Neural progenitor cell (in vitro differentiated cells): ENCODE measurements around the gene JAG1. TPM values are rescaled to one million over a fixed set of nuclear protein-coding genes. Genes with fewer than 3 reads are reported as not detected.

ENCODE experiments used
- DNase-seq: peaks from one replicate; pipeline ENCODE4 v3.0.0-alpha.2; 2016; ENCODE audit warnings: low spot score
- H2AFZ ChIP-seq: fragments of 200-600 bp; sonication (generic); replicated peaks from 2 replicates; pipeline ENCODE4 v1.6.1; 2016; ENCODE audit warnings: antibody characterized with exemption
- H3F3A ChIP-seq: fragments of 200-600 bp; sonication (generic); 2 replicates; pipeline ENCODE4 v1.6.1; 2016; ENCODE audit warnings: antibody characterized with exemption, low read depth
- H3K27ac ChIP-seq: fragments of 200-600 bp; sonication (generic); 2 replicates; pipeline ENCODE4 v1.5.1; 2016; ENCODE audit warnings: mild to moderate bottlenecking
- H3K27me3 ChIP-seq: fragments of 200-600 bp; sonication (generic); 2 replicates; pipeline ENCODE4 v1.6.1; 2016; ENCODE audit warnings: mild to moderate bottlenecking, moderate library complexity
- H3K36me3 ChIP-seq: fragments of 200-600 bp; sonication (generic); 2 replicates; pipeline ENCODE4 v1.5.1; 2016
- H3K4me1 ChIP-seq: fragments of 200-600 bp; sonication (generic); 2 replicates; pipeline ENCODE4 v1.6.1; 2016; ENCODE audit warnings: mixed run types
- H3K4me2 ChIP-seq: fragments of 200-600 bp; sonication (generic); 2 replicates; pipeline ENCODE4 v1.6.1; 2016
- H3K4me3 ChIP-seq: fragments of 200-600 bp; sonication (generic); 2 replicates; pipeline ENCODE4 v1.5.1; 2016
- H3K79me2 ChIP-seq: fragments of 200-600 bp; sonication (generic); 2 replicates; pipeline ENCODE4 v1.6.1; 2016; ENCODE audit warnings: low read depth
- H3K9ac ChIP-seq: fragments of 200-600 bp; sonication (generic); 2 replicates; pipeline ENCODE4 v1.6.1; 2016
- H3K9me3 ChIP-seq: fragments of 200-600 bp; sonication (generic); 2 replicates; pipeline ENCODE4 v1.5.1; 2016; ENCODE audit warnings: low read depth
- H4K20me1 ChIP-seq: fragments of 200-600 bp; sonication (generic); 2 replicates; pipeline ENCODE4 v1.6.1; 2016; ENCODE audit warnings: low read depth
- H3K27ac Mint-ChIP-seq: 3 replicates; pipeline ENCODE4 v1.8.0; 2021; ENCODE audit warnings: mixed read lengths
- H3K27me3 Mint-ChIP-seq: 2 replicates; pipeline ENCODE4 v1.8.0; 2022; ENCODE audit warnings: low read depth, mild to moderate bottlenecking, inconsistent platforms, moderate library complexity, mixed read lengths; ENCODE audit not compliant: insufficient read depth
- H3K36me3 Mint-ChIP-seq: 3 replicates; pipeline ENCODE4 v1.8.0; 2021; ENCODE audit warnings: mixed read lengths
- H3K4me1 Mint-ChIP-seq: 3 replicates; pipeline ENCODE4 v1.8.0; 2021; ENCODE audit warnings: mixed read lengths
- H3K4me3 Mint-ChIP-seq: 3 replicates; pipeline ENCODE4 v1.8.0; 2021; ENCODE audit warnings: mild to moderate bottlenecking, moderate library complexity, mixed read lengths
- H3K9me3 Mint-ChIP-seq: 3 replicates; pipeline ENCODE4 v1.8.0; 2020; ENCODE audit warnings: mixed read lengths
- CTCF ChIP-seq: fragments of 200-600 bp; sonication (generic); IDR thresholded peaks from 2 replicates; pipeline ENCODE4 v1.5.1; 2017; ENCODE audit warnings: antibody characterized with exemption, mild to moderate bottlenecking
- EZH2 ChIP-seq: fragments of 200-600 bp; sonication (generic); IDR thresholded peaks from 2 replicates; pipeline ENCODE4 v1.6.1; 2017; ENCODE audit warnings: antibody characterized with exemption, mild to moderate bottlenecking, moderate library complexity
- EZH2phosphoT487 ChIP-seq: fragments of 200-600 bp; sonication (generic); IDR thresholded peaks from 2 replicates; pipeline ENCODE4 v1.6.1; 2017; ENCODE audit warnings: antibody characterized with exemption
- total RNA-seq: library from RNA; depleted of rRNA; stranded (reverse); fragments of >200 nt; gene quantifications from 2 replicates; pipeline ENCODE4 v1.2.3, GENCODE V29; 2015; ENCODE audit warnings: low replicate concordance

Gene JAG1
- total RNA-seq, 1 donor from 2014 or later = 129 TPM

- H3K4me3 ChIP-seq = no peak overlapping the region
- peaks cover 32% of the 10 kb centered on the region for H3F3A ChIP-seq
- no peak overlapping the region for H3K4me2 ChIP-seq
- H3K27me3 ChIP-seq = no peaks in the 10 kb centered on the region
- Mint-ChIP-seq H3K4me1 (peaks cover 93% of the 10 kb centered on the region), H3K27me3 (peaks cover 17% of the 10 kb centered on the region), H3K36me3 (peaks cover 61% of the 10 kb centered on the region), H3K9me3 (no peaks in the 10 kb centered on the region), H3K4me3 (peak overlapping the region; percentile 60), H3K27ac (peak overlapping the region; percentile 98)
- H3K9me3 ChIP-seq = no peaks in the 10 kb centered on the region
- H3K79me2 ChIP-seq = peaks cover 62% of the 10 kb centered on the region
- H3K4me1 ChIP-seq = peaks cover 50% of the 10 kb centered on the region
- TF ChIP-seq CTCF = no peak
- no peak for TF ChIP-seq EZH2phosphoT487
- TF ChIP-seq EZH2 = no peak
- H3K36me3 ChIP-seq = peaks cover 7% of the 10 kb centered on the region
- H2AFZ ChIP-seq = no peak overlapping the region
- H3K27ac ChIP-seq = no peak overlapping the region
- H3K9ac ChIP-seq = no peak overlapping the region
- no peak for DNase-seq
- peaks cover 100% of the 10 kb centered on the region for H4K20me1 ChIP-seq
These were observed 24.6 kb downstream of the JAG1 start for GRCh38 chr20:10649080-10649796.

- peak overlapping the region; percentile 91 for H3K27ac Mint-ChIP-seq
- Histone ChIP-seq H3K9me3 (no peaks in the 10 kb centered on the region), H3F3A (peaks cover 28% of the 10 kb centered on the region), H3K4me2 (no peak overlapping the region), H3K9ac (no peak overlapping the region), H3K4me1 (peaks cover 44% of the 10 kb centered on the region), H3K27me3 (no peaks in the 10 kb centered on the region), H3K79me2 (peaks cover 56% of the 10 kb centered on the region), H2AFZ (no peak overlapping the region), H3K4me3 (no peak overlapping the region), H4K20me1 (peaks cover 100% of the 10 kb centered on the region), H3K27ac (no peak overlapping the region), H3K36me3 (peaks cover 5% of the 10 kb centered on the region)
- H3K9me3 Mint-ChIP-seq = no peaks in the 10 kb centered on the region
- H3K4me3 Mint-ChIP-seq = no peak overlapping the region
- TF ChIP-seq CTCF (no peak), EZH2phosphoT487 (no peak), EZH2 (no peak)
- H3K36me3 Mint-ChIP-seq = peaks cover 64% of the 10 kb centered on the region
- peaks cover 17% of the 10 kb centered on the region for H3K27me3 Mint-ChIP-seq
- DNase-seq = no peak
- H3K4me1 Mint-ChIP-seq = peaks cover 90% of the 10 kb centered on the region
These were observed 25.1 kb downstream of the JAG1 start for GRCh38 chr20:10648651-10649050.

GRCh38 chr20:10647909-10648308, 25.9 kb downstream of the JAG1 start:
- Histone ChIP-seq H3K79me2 (peaks cover 49% of the 10 kb centered on the region), H3K27ac (no peak overlapping the region), H2AFZ (no peak overlapping the region), H3K36me3 (peaks cover 4% of the 10 kb centered on the region), H3K4me3 (no peak overlapping the region), H3K9ac (no peak overlapping the region), H3K4me2 (no peak overlapping the region), H4K20me1 (peaks cover 100% of the 10 kb centered on the region), H3F3A (peaks cover 32% of the 10 kb centered on the region), H3K9me3 (no peaks in the 10 kb centered on the region), H3K4me1 (peaks cover 37% of the 10 kb centered on the region), H3K27me3 (no peaks in the 10 kb centered on the region)
- H3K9me3 Mint-ChIP-seq = no peaks in the 10 kb centered on the region
- peak overlapping the region; percentile 78 for H3K27ac Mint-ChIP-seq
- no peak overlapping the region for H3K4me3 Mint-ChIP-seq
- TF ChIP-seq EZH2 (no peak), CTCF (no peak), EZH2phosphoT487 (no peak)
- H3K27me3 Mint-ChIP-seq = peaks cover 17% of the 10 kb centered on the region
- peaks cover 91% of the 10 kb centered on the region for H3K4me1 Mint-ChIP-seq
- no peak for DNase-seq
- peaks cover 68% of the 10 kb centered on the region for H3K36me3 Mint-ChIP-seq
